GM21723 (cell line): ENCODE results near the gene SIM1.

Experiments used
- ATAC-seq: cut with Tn5 transposase; IDR thresholded peaks from one replicate; pipeline ENCODE4 v1.9.1; 2021; ENCODE audit warnings: mild to moderate bottlenecking, moderate library complexity; ENCODE audit not compliant: unreplicated experiment

SIM1 gene

DNA sequence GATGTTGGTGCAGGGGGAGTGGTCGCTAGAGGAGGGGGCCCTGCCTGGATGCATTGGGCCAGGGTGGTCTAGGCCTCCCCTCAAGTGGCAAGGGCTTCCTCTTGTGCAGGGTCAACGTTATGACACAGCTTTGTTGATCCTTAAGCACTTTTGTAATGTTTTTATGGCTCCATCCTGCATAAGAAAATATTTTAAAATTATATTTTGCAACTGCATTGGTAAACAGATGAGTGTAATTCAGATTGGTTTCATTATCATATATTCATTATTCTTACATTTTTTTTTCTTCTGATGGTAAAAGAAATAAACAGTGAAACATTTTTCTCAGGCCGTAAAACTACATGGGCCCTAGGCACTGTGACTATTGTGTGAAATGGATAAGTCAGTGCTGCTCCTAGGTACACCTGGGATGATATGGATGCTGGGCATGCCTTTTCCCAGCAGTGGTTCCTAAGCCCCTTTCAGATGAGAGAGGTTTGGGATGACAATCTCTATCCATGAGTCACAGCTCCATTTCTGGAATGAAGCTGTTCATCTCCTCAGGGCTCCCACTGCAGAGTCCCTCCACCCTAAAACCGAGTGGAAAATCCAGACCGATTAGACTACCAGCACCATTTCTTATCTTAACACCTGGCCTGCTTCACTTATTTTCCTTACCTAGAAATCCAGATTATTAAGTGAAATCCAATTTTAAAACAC lies 5.8 kb upstream of the SIM1 start:
- no peak for ATAC-seq

DNA sequence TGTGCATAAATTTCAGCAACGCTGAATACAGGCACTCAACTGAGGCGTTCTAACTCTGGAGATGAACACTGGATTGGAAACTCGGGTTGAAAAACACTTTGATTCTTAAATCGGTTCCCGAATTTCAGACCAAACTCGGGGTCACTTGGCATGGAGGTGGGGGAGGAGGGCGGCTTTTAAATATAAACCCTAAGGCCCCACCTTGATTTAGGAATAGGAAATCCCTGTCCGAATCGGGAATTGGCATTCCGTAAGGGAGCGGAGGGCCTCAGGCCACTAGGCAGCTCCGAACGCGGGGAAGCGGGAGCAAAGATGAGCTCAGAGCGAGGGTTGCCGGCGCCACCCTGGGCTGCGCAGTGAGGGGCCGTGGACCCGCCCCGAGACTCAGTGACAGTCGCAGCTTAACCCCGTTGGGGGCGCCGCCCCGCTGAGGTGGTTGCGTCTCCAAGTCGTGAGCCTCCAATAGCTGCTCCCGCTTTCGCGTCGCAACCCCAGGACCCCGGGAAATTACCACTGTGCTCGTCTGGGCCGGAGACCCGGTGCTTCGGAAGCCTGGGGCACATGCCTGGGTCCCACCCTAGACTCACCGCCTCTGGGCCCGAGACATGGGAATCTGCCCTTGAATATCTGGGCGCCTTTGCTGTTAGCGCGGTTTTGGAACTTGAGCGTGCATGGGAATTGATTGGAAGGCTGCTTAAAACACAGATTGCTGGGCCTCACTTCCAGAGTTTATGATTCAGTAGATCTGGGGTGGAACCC lies 4.6 kb upstream of the SIM1 start:
- no peak for ATAC-seq

GRCh38 chr6:100468016-100468622 lies 3.4 kb upstream of the SIM1 start:
- ATAC-seq, result no peak

DNA sequence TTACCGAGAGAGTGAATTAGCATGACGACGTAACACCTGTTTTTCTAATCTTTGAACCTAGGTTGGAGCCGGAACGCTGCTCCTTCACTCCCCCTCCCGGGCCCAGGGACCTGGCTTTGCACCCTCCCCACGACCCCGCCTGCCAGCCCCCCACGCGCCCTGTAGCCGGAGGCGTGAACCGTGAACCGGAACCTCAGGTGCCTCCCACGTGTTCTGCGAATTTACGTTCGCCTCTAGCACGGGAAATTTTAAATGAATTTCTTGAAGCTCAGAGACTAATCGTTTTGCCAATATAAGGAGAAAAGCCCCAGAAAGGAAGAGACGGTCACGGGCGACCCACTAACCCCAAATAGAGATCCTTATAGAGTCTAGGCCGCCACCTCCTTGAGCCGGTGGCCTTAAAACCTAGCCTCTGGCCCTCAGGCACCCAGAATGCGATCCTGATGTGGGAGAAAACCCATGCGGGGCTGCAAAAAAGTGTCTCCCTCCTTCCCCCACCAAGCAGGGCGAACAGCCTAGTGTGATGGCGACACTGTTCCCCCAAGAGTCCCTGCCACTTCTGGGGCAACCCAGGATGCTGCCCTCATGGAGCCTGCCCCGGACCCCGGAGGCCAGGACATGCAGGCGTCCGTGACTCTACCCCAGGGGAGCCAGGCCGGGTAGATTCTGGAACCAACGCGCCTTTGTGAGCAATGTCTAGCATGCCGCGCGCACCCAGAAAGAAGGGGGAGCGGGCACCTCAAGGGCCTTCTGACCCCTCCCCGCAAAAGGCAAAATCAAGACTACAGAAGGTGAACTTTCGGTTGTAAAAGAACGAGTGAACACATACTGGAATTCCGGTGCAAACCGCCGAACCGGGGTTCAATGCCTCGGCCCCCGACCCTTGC lies 2.7 kb upstream of the SIM1 start:
- no peak for ATAC-seq

GRCh38 chr6:100466410-100467128 lies 1.8 kb upstream of the SIM1 start:
- no peak for ATAC-seq

DNA sequence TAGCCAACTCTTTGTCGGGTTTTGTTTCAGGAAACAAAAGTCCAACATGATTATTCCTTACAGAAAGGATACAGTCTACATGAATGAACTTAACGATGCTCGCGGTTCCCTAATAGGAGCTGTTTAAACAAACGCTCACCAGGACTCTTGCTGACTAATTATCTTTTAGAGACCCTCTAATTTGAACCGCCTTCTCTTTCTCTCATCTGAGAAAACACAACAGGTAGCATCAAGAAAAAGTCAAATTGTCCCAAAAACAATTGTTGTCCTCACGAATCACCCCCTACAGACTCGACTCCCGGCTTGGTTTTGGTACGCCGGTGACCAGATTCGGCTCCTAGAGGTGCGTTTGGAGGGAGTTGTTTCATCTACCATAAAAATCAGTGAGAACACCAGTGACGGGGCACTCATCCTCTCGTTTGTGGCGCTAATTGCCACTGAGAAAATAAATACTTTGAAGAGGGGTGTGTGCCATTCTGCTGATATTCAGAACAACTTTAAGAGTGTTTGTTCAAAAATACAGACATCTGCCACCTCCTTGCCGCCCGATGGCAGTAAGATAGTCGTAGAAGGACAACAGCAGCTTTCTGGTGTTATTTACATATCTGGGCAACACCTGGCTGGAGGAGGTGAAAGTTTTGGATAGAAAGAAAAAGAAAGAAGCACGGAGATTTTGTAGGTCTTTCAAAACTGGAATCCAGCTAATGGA lies 1.1 kb upstream of the SIM1 start:
- ATAC-seq, result no peak

GRCh38 chr6:100464162-100464851 lies 414 bp downstream of the SIM1 start:
- no peak for ATAC-seq

DNA sequence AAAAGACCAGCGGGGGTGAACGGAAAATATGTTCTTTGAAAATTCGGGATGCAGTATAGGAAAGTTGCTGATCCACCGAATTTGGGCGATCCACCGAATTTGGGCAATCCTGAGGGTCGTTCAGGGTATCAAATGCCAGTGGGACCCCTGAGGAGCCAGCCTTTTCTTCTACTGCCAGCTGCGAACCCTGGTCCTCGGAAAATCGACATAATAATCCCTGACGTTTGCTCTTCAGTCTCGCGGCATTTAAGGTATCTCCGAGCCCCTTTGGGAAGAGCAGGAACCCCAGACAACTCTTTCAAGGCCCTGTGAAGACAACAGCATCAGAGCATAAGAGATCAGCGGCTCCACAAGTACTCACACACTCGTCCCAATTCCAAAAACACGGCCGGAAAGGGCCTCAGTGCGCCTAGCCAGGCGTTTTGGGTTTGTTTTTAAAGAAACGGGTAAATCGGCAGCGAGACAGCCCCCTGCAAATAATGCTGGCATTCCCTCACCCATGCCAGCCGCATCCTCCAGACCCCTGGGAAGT lies 1.0 kb downstream of the SIM1 start:
- ATAC-seq, result no peak

- no peak for ATAC-seq
These were observed 1.8 kb downstream of the SIM1 start for GRCh38 chr6:100462706-100463629.

- no peak for ATAC-seq
These were observed 2.6 kb downstream of the SIM1 start for GRCh38 chr6:100461917-100462705.

DNA sequence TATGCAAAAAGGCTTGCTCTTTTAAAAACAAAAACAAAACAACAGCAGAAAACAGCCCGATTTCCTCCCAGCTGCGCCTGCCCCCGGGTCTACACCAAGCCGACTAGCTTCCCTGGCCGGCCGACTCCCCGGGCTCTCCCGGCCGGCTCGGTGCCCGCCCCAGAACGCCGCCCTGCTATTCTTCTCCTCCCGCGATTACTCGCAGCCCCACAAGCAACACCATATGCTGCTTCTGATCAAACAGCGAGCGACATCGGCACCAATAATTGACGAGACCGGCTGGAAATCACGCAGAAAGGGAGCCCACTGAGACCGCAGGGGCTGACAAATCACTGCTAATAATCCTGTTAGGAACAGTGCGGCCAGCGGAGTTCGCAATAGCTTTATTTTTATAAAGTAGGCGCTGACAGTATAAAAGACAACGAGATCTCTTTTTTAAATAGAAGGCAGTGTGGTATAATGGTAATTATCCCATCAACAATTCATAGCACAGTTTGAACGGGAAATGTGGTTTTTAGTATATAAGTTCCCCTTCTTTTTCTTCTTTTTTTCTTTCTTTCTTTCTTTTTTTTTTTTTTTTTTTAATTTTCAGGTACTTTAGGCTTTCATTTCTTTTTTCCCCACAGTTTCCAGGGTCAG lies 3.3 kb downstream of the SIM1 start:
- ATAC-seq, result no peak

DNA sequence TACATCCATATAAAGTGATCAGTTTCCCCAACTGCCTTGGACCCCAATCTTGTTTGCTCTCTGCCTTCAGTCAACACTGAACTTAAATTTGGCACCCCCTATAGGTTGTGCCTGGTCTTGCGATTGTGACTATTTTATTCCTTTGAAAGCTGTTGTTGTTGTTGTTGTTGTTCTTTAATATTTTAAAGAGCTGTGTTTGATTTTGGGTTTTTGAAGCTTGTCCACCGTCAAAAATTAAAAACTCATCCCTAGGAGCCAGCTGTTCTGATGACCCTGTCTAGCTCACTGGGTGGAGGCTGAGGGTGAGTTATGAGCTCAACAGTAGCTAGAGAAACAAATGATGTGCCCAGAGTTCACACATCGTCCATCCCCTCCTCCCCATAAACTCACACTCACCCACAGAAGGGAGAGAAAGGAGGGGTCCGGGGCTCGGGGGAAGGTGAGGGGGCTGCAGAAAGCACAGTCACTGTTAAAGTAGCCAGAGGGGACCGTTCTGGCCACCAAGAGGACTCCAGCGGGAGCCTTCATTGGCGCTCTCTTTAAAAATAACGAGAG lies 4.0 kb downstream of the SIM1 start:
- ATAC-seq, result no peak

DNA sequence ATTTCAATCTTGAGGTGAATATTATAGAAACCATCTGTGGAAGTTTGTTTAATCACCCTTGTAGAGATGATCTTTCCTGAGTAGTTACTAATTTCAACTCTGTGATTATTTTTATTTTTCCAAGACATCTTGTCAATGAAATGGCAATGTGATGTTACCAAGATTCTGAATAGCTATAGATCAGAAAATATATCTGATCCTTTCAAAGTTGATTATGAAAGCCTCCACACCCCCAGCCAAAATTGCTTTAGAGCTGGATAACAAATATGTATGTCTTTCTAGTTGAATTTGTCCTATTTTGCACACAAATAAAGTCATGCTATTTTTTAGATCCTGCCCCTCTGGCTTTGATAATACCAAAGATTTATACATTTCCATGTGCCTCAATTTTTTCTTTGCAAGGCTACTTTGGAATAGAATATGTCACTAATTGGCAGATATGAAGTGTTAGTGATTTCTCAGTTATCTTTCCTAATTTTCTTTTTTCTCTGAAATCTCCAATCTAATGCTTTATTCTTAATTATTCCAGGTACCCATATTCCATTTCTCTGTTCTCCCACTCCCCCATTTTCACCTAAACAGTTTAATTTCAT lies 5.0 kb downstream of the SIM1 start:
- ATAC-seq, result no peak

DNA sequence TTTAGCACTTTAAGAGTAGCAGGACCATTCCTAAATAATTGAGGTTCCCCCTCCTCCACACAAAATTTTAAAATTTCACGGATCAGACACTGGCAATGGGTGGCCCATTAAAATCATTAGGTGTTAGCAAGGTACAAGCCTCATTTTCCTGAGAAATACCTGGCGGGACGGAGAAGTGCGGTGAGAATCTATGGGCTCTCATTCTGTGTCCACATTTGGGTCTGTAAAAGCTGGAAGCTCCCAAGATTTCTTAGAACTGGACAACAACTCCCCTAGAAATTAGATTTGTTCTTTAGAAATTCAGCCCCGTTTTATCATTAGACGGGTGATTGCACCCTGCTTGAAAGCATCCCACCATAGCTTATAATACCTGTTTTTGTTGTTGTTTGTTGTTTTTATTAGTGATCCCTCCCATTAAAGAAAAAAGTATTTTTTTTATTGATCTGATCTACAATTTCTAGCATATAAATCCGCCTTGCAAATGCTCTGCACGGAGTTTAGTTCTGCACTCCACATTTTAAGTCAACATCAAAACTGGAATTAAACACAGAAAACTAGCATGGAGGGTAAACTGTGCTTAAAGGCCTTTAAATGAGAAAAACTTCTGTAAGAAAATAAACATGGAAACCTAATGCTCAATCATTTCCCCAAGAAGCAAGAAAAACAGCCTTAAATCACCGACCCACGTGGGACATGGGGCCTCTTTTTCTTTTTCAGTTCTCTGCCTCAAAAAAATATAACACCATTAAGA lies 5.7 kb downstream of the SIM1 start:
- no peak for ATAC-seq

- ATAC-seq, result no peak
These were observed 7.3 kb downstream of the SIM1 start for GRCh38 chr6:100457311-100457990.
